ENCODE results near the gene ATXN3L.

DNA sequence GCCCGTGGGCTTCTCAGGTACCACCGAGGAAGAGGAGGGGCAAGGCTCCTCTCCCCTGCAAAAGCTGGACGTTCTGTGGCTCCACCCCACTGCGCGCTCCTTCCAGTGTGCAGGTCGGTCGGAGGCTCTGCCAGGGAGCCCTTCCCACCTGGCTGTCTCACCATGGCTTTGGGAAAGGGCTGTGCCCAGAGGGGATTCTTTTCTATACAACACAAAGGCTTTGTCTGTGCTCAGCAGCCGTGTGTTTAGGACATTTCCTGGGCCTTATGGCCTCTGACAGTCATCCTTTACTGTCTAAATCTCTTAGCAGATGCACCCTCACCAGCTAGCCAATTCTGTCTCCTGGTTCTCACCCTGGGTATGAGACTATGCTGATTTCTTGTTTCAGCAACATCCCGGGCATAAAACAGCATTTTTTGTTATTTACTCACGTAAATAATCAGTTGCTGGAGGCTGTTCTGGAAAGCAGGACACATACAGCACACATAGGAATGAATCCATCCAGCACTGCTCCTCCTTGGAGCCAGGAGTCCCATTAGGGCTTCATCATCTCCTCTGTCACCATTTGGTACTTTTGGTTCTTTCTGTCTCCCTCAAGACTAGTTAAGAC is 20.4 kb upstream of the ATXN3L start:
- TF ChIP-seq CTCF (conservative IDR thresholded peaks at IDR 0.05; ENCODE audit: low read depth, low read length) (no peak), EZH2phosphoT487 (IDR thresholded peaks at IDR 0.05; ENCODE audit: borderline replicate concordance, low read length) (no peak)

Measured in PC-3 (cell line).